CD14-positive monocyte (primary cell): ENCODE measurements around the gene CARNS1. TPM values are rescaled to one million over a fixed set of nuclear protein-coding genes. Genes with fewer than 3 reads are reported as not detected.
A peak's percentile ranks its signal among the peaks of the same experiment; 100 is the strongest.

Experiments used
- DNase-seq, 3 donors: peaks; one replicate each; pipeline ENCODE4 v3.0.0-alpha.2; 2011 to 2022
- H2AFZ ChIP-seq: 2 replicates; pipeline ENCODE4 v1.6.0; 2012; ENCODE audit warnings: mild to moderate bottlenecking, low read depth, low read length, inconsistent platforms; ENCODE audit not compliant: insufficient read depth, poor library complexity, severe bottlenecking
- H3K27ac ChIP-seq, 2 donors: 1 replicate in 1 of 2; 2 replicates in 1 of 2; pipeline ENCODE4 v1.5.1; 2012 to 2013; ENCODE audit warnings: low read length in 2 of 2, control low read depth in 1 of 2, inconsistent platforms in 1 of 2, low read depth in 1 of 2, mild to moderate bottlenecking in 1 of 2
- H3K27me3 ChIP-seq, 2 donors: one replicate each; pipeline versions ENCODE4 v1.6.0 to v1.6.1; 2011 to 2013; ENCODE audit warnings: low read length in 2 of 2; ENCODE audit not compliant: control insufficient read depth in 2 of 2, insufficient read depth in 2 of 2
- H3K36me3 ChIP-seq, 2 donors: replicated peaks in 1 of 2; 1 replicate in 1 of 2; 2 replicates in 1 of 2; pipeline versions ENCODE4 v1.5.1 to v1.6.1; 2012 to 2013; ENCODE audit warnings: low read length in 2 of 2, control low read depth in 1 of 2, inconsistent platforms in 1 of 2, mild to moderate bottlenecking in 1 of 2; ENCODE audit not compliant: insufficient read depth in 2 of 2, control insufficient read depth in 1 of 2
- H3K4me1 ChIP-seq, 2 donors: 1 replicate in 1 of 2; 2 replicates in 1 of 2; pipeline versions ENCODE4 v1.5.1 to v1.6.1; 2012 to 2013; ENCODE audit warnings: low read length in 2 of 2, control low read depth in 1 of 2, inconsistent platforms in 1 of 2, mild to moderate bottlenecking in 1 of 2, moderate library complexity in 1 of 2; ENCODE audit not compliant: insufficient read depth in 2 of 2, control insufficient read depth in 1 of 2
- H3K4me2 ChIP-seq: replicated peaks from 2 replicates; pipeline ENCODE3; 2012; ENCODE audit warnings: low read length, moderate library complexity, mild to moderate bottlenecking; ENCODE audit not compliant: poor library complexity, severe bottlenecking; ENCODE audit errors: extremely low read depth
- H3K4me3 ChIP-seq, 3 experiments: fragments of 200-600 bp in 1 of 3; sonication (generic) in 1 of 3; replicated peaks in 1 of 3; 1 replicate in 2 of 3; 2 replicates in 1 of 3; pipeline ENCODE4 v1.5.1; 2011 to 2013; ENCODE audit warnings: low read length in 3 of 3, mild to moderate bottlenecking in 3 of 3, control low read depth in 2 of 3, low read depth in 2 of 3, inconsistent platforms in 1 of 3, moderate library complexity in 1 of 3
- H3K79me2 ChIP-seq: 2 replicates; pipeline ENCODE4 v1.6.0; 2012; ENCODE audit warnings: mild to moderate bottlenecking, control low read depth, inconsistent platforms, low read length, moderate library complexity; ENCODE audit not compliant: insufficient read depth
- H3K9ac ChIP-seq: 2 replicates; pipeline ENCODE4 v1.6.0; 2017; ENCODE audit warnings: low read length, mild to moderate bottlenecking; ENCODE audit not compliant: insufficient read depth, poor library complexity, severe bottlenecking
- H3K9me3 ChIP-seq, 2 donors: replicated peaks in 1 of 2; 1 replicate in 1 of 2; 2 replicates in 1 of 2; pipeline versions ENCODE4 v1.5.1 to v1.6.1; 2012 to 2013; ENCODE audit warnings: low read length in 2 of 2, control low read depth in 1 of 2; ENCODE audit not compliant: control insufficient read depth in 1 of 2, insufficient read depth in 1 of 2
- H4K20me1 ChIP-seq: 2 replicates; pipeline ENCODE4 v1.6.0; 2012; ENCODE audit warnings: mild to moderate bottlenecking, low read length, control low read depth, moderate library complexity; ENCODE audit not compliant: insufficient read depth
- H3K27ac Mint-ChIP-seq, 7 donors: one replicate each; pipeline ENCODE4 v1.8.0; 2020; ENCODE audit warnings: mild to moderate bottlenecking in 7 of 7, mixed read lengths in 7 of 7, moderate library complexity in 6 of 7, inconsistent platforms in 2 of 7
- H3K27me3 Mint-ChIP-seq, 3 donors: one replicate each; pipeline ENCODE4 v1.8.0; 2021 to 2022; ENCODE audit warnings: low read depth in 3 of 3, mild to moderate bottlenecking in 3 of 3, mixed read lengths in 3 of 3, moderate library complexity in 3 of 3, inconsistent platforms in 1 of 3
- H3K36me3 Mint-ChIP-seq, 2 donors: one replicate each; pipeline ENCODE4 v1.8.0; 2020; ENCODE audit warnings: mixed read lengths in 2 of 2, inconsistent platforms in 1 of 2, mild to moderate bottlenecking in 1 of 2
- H3K4me1 Mint-ChIP-seq: one replicate; pipeline ENCODE4 v1.8.0; 2020; ENCODE audit warnings: mild to moderate bottlenecking, mixed read lengths
- H3K4me3 Mint-ChIP-seq, 2 donors: one replicate each; pipeline ENCODE4 v1.8.0; 2020; ENCODE audit warnings: mild to moderate bottlenecking in 2 of 2, mixed read lengths in 2 of 2, moderate library complexity in 1 of 2
- H3K9me3 Mint-ChIP-seq, 7 donors: one replicate each; pipeline ENCODE4 v1.8.0; 2020 to 2022; ENCODE audit warnings: mixed read lengths in 7 of 7, mild to moderate bottlenecking in 6 of 7, moderate library complexity in 6 of 7, inconsistent platforms in 2 of 7
- CTCF ChIP-seq: fragments of 200-600 bp; IDR thresholded peaks from one replicate; pipeline ENCODE4 v1.8.0; 2022; ENCODE audit warnings: antibody characterized with exemption, mild to moderate bottlenecking
- WGBS: methylation state at CpG from one replicate; pipeline ENCODE4 v1.1.5; 2013; ENCODE audit warnings: missing lambda C conversion rate; ENCODE audit not compliant: insufficient coverage; 5-methylcytosine and 5-hydroxymethylcytosine counted together
- intact Hi-C, 2 donors: fragments of 100-400 bp; cut with micrococcal nuclease; formaldehyde crosslinking; loops; one replicate each; pipeline versions ENCODE4 v1.15.0 to v1.15.1; 2023
- polyA plus RNA-seq, 3 donors: library from polyadenylated mRNA; depleted of rRNA in 1 of 3; unstranded in 2 of 3; stranded (reverse) in 1 of 3; fragments of 300-500 nt in 2 of 3; fragments of >200 nt in 1 of 3; fragmentation: Illumina TruSeq in 2 of 3; gene quantifications; 1 replicate in 2 of 3; 2 replicates in 1 of 3; pipeline ENCODE4 v1.2.3, GENCODE V29; 2012 to 2021

The CARNS1 gene
- polyA plus RNA-seq, 3 donors: 0.09 TPM; not detected in 2

- Histone ChIP-seq H3K9me3 (no peaks in the 10 kb centered on the region), H3K9ac (no peak overlapping the region)
Measured at GRCh38 chr11:67457453-67457852, 42.0 kb downstream of the CARNS1 start.

GRCh38 chr11:67458266-67458665 lies 42.8 kb downstream of the CARNS1 start:
- H3K27ac Mint-ChIP-seq: peak overlapping the region in 2 of 7 donors; percentile 36 to 52
- no peak for DNase-seq

More at GRCh38 chr11:67457453-67457852, 42.0 kb downstream of the CARNS1 start:
- Mint-ChIP-seq H3K27me3 (peaks cover 1 to 7% (median 6%) of the 10 kb centered on the region in 3 donors), H3K4me1 (peaks cover 7% of the 10 kb centered on the region), H3K4me3 (no peak overlapping the region), H3K27ac (no peak overlapping the region), H3K36me3 (no peaks in the 10 kb centered on the region), H3K9me3 (no peaks in the 10 kb centered on the region)
- Histone ChIP-seq H3K4me1 (peaks cover 9 to 11% of the 10 kb centered on the region in 2 donors), H3K79me2 (no peaks in the 10 kb centered on the region), H4K20me1 (no peaks in the 10 kb centered on the region), H3K27ac (no peak overlapping the region), H3K27me3 (no peaks in the 10 kb centered on the region), H3K36me3 (no peaks in the 10 kb centered on the region), H2AFZ (no peak overlapping the region), H3K4me3 (no peak overlapping the region), H3K4me2 (no peak overlapping the region)
- no peak for DNase-seq
- no peak for TF ChIP-seq CTCF
- 99% methylated on average over 8 of the region's 12 CpGs for WGBS
- intact Hi-C loops: no loop called here

More at GRCh38 chr11:67458266-67458665, 42.8 kb downstream of the CARNS1 start:
- H3K36me3 ChIP-seq: no peaks in the 10 kb centered on the region
- no peaks in the 10 kb centered on the region for H4K20me1 ChIP-seq
- no peak overlapping the region for H3K9ac ChIP-seq
- H3K4me3 ChIP-seq: no peak overlapping the region
- Mint-ChIP-seq H3K9me3 (no peaks in the 10 kb centered on the region), H3K4me3 (no peak overlapping the region), H3K27me3 (peaks cover 1 to 7% (median 6%) of the 10 kb centered on the region in 3 donors), H3K4me1 (peaks cover 7% of the 10 kb centered on the region), H3K36me3 (no peaks in the 10 kb centered on the region)
- WGBS: 96% methylated on average over 18 of the region's 19 CpGs
- no peak overlapping the region for H2AFZ ChIP-seq
- peaks cover 9 to 12% of the 10 kb centered on the region in 2 donors for H3K4me1 ChIP-seq
- H3K9me3 ChIP-seq: no peaks in the 10 kb centered on the region
- intact Hi-C loops: no loop called here
- no peaks in the 10 kb centered on the region for H3K27me3 ChIP-seq
- H3K79me2 ChIP-seq: no peaks in the 10 kb centered on the region
- TF ChIP-seq CTCF: no peak
- H3K4me2 ChIP-seq: no peak overlapping the region
- no peak overlapping the region for H3K27ac ChIP-seq
